22Rv1 (cell line): ENCODE measurements around the gene PGM5.

Experiments
- H3K27ac ChIP-seq: fragments of 450-650 bp; 2 replicates; pipeline ENCODE4 v1.5.1; 2017
- CTCF ChIP-seq: fragments of 450-650 bp; IDR thresholded peaks from 2 replicates; pipeline ENCODE4 v1.5.1; 2017; ENCODE audit warnings: mild to moderate bottlenecking
- ZFX ChIP-seq: fragments of 450-650 bp; IDR thresholded peaks from 2 replicates; pipeline ENCODE4 v1.6.1; 2017; ENCODE audit warnings: antibody characterized with exemption, borderline replicate concordance

PGM5 gene

GRCh38 chr9:68577774-68578591, 221.6 kb downstream of the PGM5 start:
- H3K27ac ChIP-seq: no peak overlapping the region
- TF ChIP-seq ZFX (no peak), CTCF (no peak)
